NCI-H345 (cell line): ENCODE data around the gene CCL4.
"Not testable (repeated sequence)": the region's sequence is repeated elsewhere in the genome, so short reads cannot be mapped to it uniquely, and the experiment has no call there.

ENCODE experiments used
- DNase-seq: peaks from one replicate; lab custom pipeline; 2025; lab: John Stamatoyannopoulos, UW

The CCL4 gene

DNA sequence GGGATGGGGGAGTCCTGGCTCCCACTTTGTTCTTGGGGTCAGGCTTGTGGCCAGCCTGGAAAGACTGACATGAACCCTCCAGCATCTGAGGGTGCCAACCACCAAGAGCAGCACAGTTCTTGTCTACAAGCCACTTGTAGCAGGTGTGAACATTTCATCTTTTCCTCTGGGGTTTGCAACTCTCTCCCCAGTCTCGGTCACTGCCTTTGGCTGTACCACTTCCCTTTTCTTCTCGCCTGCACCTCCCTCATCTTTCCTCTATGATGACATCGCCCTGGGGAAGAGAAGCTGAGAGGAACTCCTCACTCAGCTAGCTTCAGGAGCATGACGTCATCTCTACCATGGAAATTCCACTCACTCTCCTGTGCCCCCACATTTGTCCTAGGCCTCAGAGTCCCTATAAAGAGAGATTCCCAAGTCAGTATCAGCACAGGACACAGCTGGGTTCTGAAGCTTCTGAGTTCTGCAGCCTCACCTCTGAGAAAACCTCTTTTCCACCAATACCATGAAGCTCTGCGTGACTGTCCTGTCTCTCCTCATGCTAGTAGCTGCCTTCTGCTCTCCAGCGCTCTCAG, at the start of gene CCL4:
CCL4 (plus strand) TSS at position 427 of the 575 bp plus-strand sequence; CDS start at position 506, 79 bp downstream.
- not testable (repeated sequence) for DNase-seq

DNA sequence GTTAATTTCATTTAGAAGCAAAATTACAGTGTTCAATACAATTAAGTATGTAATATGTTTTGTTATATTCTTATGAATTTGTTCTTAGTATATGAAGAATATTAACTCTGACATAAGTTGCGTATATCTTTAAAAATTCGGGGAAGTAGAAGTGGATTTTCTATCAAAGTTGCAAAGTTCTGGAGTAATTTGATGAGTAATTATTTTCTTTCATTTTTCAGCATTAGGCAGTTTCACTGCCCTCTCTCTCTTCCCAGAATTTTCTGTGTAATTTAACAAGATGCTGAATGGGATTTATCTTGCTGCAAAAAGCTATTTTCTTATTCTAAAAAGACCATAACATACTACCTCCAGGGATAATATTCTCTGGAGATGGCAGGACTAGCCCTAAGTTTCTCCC, 48.5 kb upstream of the CCL4 start:
- no peak for DNase-seq

DNA sequence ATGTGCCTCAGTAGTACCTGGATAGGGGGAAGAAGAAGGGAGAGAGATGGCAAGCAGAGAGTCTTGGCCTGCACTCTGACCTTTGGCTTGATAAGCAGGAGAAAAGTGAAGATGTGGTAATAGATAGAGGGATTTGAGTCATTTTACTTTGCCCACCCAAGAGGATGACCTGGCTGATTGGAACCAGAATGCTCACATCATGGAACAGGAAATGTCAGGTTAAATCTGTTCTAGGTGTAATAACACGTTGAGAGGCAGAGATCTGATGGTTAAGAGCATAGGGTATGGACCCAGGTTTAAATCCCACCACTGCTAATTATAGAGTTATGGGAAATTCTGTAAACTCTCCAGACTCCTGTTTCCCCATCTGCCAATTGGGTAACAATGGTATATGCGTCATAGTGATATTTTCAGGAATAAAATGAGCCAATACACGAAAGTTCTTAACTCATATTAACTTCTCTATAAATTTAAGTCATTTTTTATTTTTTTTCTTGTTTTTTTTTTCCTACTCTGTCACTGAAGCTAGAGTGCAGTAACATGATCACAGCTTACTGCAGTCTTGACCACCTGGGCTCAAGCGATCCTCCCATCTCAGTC, 47.6 kb upstream of the CCL4 start:
- DNase-seq: no peak

DNA sequence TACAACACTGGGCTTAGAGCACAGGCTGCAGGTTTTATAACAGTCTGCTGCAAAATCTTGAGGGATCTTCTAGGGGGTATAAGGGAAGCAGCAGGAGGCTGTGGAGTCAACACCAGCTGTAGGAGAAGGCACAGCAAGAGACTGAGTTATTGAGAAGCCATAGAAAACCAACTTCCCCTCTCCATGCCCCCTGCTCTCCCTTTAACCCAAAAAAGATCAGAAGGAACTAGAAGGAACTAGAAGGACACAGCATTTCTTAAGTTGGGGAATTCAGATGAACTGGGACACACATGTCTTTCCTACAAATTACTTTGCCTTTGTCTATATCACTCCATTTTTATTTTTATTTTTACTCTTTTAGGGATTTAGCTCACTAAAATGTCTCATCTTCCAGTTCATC, 45.7 kb upstream of the CCL4 start:
- no peak for DNase-seq

DNA sequence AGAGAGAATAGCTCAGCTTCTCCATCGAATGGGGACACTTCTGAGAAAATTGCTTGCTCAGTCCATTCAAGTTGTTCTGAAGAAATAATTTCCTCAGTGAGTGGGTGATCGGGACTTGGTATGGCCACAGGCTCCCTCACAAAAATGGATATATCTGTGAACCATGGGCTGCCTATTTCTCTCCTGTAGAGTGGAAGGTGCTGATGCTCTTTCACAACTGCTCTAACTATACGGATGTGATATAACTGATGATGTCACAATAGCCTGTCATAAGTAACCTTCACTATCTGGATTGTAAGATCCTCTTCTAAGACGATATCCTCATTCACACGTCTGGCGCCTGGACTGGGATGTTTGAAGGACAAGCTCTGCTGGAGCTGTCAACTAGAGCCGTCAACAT, 44.2 kb upstream of the CCL4 start:
- DNase-seq: no peak

DNA sequence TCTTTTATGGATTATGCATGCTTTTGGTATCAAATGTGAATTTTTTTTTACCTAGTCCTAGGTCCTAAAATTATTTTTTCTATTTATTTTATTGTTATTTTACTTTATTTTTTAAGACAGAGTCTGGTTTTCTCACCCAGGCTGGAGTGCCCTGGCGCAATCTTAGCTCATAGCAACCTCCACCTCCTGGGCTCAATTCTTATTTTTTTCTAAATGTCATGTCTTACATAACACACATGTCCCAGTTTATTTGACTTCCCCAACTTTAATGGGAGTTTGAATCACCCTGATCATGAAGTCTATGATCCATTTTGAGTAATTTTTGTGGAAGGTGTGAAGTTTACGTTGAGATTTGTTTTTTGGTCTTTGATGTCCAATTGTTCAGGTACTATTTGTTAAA, 42.8 kb upstream of the CCL4 start:
- DNase-seq: no peak

DNA sequence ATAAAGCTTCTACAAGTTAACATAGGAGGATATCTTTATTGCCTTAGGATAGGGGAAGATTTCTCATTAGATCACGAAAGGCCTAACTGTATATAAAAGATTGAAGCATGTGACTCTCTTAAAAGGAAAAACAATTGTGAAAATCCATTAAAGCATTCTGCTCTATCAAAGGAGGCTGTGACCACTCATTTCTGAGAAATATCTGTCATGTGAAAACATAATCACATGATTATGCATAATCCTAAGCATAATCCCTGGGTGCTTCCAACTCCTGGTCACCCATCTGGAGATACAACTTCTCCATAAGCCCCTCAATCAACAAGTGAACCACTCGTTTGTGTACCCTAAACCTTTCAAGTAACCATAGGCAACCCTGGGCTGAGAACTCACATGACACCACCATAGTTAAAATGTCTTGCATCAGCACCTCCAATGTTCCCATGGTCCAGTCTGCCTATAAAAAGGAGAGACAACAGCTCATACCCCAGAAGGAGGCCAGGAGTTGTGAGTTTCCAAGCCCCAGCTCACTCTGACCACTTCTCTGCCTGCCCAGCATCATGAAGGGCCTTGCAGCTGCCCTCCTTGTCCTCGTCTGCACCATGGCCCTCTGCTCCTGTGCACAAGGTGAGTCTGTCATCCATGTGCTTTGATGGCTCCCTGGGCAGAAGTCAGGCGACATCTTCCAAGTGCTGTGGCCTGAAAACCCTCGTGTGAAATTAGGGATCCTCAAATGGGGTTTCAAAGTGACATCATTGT, 39.7 kb upstream of the CCL4 start, which contains the start of gene CCL18:
CCL18 (plus strand) TSS at position 487 of the 756 bp plus-strand sequence; CDS start at position 558, 71 bp downstream.
- DNase-seq: no peak

DNA sequence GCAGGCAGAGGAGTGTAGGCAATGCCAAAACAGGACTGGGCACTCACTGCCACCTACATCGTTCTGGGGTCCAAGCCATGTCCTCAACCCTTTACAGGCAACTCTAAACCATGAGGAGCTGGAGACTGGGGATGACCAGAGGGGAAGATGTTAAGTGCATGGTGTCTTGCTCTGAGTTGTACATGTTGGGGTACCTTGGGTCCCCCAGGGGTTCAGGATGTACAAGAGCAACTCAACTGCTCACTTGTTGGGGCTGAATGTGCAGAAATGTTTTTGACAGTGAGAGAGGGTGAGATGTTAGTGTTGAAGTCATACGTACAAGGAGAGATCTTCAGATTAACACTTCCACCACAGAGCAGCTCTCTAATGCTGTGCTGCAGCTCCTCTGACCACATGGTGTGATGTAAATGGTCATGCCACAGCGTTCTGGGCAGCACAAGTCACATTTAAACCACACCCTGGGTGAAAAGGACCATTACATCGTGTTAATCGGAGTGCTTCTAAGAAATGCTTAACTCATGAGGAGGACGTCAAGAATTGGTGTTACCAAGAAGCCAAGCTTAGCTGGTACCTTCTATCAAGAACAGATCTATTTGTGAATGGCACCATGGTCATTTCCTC, 37.2 kb upstream of the CCL4 start:
- DNase-seq: no peak

DNA sequence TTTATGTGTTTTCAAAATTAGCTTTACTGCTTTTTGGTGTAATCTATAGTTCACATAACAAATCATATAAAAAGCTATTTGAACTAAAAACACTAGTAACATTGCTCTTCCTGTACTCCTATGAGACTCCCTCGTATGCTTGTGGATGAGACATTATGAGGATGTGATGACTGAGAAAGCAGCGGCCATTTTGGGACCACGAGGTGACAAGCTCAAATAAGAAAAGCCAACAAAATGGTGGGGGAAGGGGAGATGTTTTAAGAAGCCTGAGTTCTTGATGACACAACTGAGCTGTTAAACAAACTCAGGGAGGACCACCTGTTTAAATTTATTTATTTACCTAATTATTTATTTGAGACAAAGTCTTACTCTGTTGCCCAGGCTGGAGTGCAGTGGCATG, 35.1 kb upstream of the CCL4 start:
- no peak for DNase-seq

DNA sequence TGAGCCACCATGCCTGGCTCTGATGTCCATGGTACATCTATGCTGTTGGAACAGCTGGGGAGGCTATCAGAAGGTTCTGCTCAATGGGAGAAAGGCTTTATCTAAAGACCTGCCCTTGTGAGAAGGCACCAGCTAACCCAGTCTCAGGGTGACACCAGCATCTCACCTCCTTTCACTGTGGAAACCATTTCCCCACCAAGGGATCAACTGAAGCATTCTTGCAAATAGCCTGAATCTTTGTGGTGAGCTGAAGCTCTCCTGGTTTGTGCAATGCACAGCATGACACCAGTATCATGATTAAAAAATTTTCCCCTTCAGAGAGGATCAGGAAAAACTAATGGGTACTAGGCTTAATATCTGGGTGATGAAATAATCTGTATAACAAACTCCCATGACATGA, 34.5 kb upstream of the CCL4 start:
- DNase-seq: no peak

DNA sequence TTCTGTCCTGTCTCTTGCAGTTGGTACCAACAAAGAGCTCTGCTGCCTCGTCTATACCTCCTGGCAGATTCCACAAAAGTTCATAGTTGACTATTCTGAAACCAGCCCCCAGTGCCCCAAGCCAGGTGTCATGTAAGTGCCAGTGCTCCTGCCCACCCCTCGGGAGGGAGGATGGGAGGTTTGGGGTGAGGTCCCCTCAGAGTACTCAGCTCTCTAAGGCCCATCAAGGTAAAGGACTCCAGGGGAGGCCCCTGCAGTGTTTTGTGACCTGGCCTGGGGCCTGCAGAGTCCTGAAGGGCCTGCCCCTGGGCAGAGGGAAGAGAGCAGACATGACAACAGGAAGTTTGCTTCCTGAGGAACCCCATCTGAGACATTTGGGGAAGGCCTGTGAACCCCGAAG, 33.2 kb upstream of the CCL4 start:
- no peak for DNase-seq

DNA sequence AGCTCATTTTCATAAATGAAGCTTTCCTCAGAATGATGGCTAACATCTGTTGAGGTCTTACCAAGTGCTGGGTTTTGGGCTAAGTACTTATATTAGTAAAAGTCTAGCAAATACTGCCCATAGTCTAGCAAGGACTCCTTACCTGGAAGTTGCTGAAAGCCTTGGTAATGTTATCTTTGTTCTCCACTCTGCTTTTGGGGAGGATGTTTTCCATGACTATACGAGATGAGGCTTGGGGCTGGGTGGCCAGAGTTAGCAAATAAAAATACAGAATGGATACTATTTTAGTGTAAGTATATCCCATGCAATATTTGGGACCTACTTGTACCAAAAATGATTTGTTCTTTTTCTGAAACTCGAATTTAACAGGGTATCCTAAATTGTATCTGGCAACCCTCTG, 31.9 kb upstream of the CCL4 start:
- no peak for DNase-seq

DNA sequence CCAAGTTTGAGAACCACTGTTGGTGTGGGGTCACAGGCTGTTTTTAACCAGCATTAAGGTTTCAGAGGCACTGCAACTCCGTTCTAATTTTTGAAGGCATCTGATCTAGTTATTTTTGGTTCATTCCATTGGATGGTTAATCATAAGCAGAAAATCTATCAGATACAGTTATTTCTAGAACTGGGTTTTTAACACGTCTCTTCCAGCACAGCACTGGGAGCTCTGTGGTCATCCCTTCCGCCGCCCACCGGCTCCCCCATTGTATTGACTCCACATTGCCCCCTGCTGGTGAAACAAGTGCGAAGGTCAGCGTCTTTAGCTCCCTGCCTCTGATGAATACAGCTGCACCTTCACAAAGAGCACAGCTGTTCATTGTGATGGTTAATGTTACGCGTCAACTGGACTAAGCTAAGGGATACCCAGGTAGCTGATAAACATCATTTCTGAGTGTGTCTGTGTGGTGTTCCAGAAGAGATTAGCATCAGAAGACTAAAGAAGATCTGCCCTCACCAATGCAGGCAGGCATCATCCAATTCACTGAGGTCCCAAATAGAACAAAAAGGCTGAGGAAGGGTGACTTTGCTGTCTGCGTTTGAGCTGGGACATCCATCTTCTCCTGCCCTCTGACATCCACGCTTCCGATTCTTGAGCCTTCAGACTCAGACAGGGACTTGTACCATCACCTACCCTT, 31.1 kb upstream of the CCL4 start:
- DNase-seq: no peak

DNA sequence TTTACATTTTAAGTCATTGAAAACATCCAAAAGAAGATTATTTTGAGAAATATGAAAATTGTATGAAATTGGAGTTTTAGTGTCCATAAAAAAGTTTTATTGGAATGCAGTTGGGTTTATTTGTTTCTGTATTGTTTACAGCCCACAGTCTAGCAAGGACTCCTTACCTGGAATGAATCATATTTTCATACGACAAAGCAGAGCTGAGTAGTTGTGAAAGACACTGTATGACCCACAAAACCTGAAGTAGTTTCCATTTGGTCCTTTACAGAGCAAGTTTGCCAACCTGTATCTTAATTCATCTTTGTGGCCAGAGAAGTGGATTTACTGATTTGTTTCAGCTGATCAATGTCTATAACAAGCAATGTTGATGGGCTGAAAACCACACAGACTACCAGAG, 29.3 kb upstream of the CCL4 start:
- DNase-seq: no peak

DNA sequence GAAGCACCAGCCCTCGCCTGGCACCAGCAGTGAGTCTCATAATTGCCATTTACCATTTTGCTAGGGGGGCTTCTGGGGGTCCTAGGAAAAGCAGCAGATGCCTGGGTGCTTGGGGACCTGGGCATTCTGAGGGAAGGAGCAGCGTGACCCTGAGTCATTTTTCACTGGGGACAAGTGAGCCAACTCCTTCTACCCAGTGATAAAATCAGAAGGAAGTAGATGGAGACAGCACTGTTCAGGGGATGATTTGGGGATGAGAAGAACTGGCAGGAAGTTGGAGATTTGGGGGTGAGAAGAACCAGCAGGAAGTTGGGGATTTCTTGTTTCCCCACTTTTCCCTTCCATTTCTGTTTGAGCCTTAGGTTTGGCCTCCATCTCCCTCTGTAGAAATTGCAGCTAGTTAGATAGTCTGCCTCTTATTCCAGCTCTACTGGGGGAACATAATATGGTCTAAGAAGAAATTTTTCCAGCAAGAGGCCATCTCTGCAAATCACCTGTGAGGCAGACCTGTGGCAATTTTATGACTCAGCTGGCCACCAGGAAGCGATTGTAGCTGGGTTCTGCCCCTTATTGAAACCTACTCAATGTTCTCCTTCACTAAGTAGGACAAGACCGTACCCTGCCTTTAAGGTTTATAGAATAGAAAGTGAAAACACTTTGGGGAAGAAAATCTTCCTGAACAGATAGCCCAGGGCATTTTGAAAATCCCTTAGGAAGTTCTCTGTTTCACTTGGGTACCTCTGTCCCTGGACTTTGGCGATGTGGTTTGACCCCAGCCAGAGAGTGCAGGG, 21.8 kb upstream of the CCL4 start:
- not testable (repeated sequence) for DNase-seq

DNA sequence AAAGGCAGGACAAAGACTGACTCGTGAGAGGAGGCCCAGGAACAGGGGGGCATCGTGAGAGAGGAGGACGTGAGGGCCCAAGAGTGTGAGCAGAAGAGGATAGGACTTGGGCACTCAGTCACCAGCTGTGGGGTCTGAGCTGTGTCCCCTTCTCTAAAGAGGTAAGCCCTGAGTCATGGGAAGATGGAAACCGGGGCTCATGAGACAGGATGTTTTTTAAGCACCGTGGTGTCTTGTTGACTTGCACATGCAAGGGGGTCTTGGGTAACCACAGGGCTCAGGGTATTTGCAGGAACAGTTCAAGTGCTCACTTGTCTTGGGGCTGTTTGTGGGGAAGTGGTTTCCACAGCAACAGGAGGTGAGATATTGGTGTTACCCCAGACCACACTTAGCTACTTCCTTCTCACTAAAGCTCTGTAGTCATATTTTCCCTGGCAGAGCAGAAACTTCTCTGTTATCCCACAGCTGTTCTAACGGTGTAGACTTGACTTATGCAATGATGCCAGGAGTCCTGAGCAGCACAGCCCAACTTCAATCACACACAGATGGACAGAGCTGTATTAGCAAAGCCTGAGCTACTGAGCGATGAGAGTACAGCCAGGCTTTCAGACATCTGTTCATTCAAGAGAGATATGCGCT, 21.0 kb upstream of the CCL4 start:
- DNase-seq: not testable (repeated sequence)

DNA sequence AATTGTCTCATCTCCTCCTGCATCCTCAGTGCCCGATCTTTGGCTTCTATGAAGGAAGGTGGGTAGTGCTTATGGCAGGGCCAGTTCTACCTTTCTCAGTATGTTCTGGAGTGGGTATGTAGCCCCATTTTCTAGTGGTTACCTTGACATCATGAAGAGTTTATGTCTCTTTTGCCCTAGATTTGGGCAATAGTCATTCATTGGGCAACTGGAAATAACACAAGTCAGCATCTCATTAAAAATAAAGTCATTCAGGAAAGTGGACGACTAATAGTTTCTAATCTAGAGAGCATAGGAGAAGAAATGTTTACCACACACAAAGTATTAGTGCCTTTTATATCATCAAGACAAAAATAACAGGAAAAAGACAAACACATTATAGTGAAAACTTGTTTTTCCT, 19.9 kb upstream of the CCL4 start:
- not testable (repeated sequence) for DNase-seq

DNA sequence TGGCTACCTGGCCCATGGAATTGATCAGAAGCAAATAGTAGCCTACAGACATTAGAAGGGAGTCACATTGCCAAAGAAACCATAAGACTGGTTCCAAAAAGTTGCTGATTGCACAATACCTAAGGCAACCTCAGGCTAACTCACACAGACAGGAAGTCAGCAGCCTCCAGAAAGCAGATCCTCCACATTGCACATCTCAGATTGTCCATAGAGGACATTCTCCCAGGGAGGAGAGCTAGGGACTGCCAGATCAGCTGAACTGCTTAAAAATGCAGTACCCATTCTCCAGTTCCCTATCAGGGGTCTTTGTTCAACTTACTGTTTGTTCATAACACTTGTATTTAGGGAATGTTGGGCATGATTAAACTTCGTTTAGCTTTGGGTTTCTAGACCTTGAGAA, 17.9 kb upstream of the CCL4 start:
- DNase-seq: no peak

DNA sequence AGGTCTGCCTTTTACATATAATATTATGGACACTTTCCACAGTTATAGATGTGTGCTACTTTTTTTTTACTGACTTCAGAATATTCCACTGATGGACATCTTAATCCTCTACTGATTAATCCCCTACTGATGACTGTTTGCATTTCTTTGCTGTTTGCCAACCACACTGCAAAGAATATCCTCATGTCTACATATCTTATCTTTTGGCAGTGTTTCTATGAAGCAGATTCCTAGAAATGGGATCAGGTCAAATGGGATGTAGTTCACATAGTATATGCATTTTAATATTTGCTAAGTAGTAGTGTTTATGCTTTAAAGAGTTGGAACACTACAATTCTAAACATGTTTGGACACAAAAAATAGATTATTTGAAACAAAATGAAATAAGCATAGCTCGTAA, 16.8 kb upstream of the CCL4 start:
- no peak for DNase-seq

DNA sequence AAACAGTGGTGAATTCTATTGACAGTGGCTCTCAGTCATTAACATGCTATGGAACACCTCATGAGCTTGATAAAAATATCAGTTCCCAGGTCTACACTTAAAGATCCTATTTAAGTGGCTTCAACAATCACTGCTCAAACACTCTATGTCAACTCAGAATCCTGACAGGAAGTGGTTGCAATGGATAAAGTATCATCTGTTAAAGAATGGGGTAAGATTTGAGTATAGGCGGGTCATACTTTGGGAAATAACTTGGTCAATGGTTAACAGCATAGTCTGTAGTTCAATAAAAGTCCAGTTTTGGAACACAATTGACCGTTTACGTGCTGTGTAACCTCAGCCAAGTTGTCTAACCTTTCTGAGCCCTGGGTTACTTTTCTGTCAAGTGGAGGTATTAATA, 16.2 kb upstream of the CCL4 start:
- DNase-seq: not testable (repeated sequence)
